ENCODE results near the gene VARS1. TPM values are rescaled to one million over a fixed set of nuclear protein-coding genes. Genes with fewer than 3 reads are reported as not detected.

The VARS1 gene
- 37.6 and 48.4 TPM in 2 replicates for total RNA-seq

DNA sequence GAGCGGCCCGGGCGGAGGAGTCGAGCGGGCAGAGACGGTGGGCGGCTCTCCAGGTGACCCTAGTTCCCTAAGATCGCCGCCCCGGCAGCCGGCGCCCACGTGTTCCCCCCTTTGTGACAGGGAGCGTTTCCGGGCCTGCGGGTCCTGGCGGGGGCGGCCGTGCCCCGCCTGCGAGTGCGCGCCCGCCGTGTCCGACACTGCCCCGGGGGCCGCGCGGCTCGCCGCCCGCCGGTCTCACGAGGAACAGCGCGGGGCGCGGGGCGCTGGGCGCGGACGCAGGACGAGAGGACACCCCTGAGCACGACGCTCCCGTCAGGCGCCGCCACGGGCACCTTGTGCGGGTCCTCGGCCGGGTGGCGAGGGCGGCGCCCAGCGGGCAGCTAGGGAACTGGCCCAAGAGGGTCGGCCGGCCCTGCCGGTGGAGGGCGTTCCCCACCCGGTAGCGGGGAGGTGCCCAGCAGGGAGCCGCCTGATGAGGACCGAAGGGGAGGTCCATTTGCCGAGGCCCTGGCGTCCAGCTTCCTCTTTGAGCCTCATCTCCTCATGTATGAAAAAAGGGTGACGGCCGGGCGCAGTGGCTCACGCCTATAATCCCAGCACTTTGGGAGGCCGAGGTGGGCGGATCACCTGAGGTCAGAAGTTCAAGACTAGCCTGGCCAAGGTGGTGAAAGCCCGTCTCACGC lies at the start of gene VARS1:
TSS of gene VARS1 (minus strand) at position 137 of the 683 bp plus-strand sequence. CDS start 535 bp downstream, outside the sequence.

DNA sequence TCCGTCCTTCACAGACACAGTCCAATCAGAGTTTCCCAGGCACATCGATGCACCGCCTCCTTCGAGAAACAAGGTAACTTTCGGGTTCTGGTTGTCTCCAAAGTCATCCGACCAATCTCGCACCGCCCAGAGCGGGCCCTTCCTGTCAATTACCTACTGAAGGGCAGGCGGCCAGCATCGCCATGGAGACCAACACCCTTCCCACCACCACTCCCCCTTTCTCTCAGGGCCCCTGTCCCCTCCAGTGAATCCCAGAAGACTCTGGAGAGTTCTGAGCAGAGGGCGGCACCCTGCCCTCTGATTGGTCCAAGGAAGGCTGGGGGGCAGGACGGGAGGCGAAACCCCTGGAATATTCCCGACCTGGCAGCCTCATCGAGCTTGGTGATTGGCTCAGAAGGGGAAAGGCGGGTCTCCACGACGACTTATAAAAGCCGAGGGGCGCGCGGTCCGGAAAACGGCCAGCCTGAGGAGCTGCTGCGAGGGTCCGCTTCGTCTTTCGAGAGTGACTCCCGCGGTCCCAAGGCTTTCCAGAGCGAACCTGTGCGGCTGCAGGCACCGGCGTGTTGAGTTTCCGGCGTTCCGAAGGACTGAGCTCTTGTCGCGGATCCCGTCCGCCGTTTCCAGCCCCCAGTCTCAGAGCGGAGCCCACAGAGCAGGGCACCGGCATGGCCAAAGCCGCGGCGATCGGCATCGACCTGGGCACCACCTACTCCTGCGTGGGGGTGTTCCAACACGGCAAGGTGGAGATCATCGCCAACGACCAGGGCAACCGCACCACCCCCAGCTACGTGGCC lies 31.9 kb upstream of the VARS1 start, which contains the start of gene HSPA1B:
TSS of gene HSPA1B (plus strand) at position 453 of the 794 bp plus-strand sequence. CDS start at position 666, 213 bp downstream.

DNA sequence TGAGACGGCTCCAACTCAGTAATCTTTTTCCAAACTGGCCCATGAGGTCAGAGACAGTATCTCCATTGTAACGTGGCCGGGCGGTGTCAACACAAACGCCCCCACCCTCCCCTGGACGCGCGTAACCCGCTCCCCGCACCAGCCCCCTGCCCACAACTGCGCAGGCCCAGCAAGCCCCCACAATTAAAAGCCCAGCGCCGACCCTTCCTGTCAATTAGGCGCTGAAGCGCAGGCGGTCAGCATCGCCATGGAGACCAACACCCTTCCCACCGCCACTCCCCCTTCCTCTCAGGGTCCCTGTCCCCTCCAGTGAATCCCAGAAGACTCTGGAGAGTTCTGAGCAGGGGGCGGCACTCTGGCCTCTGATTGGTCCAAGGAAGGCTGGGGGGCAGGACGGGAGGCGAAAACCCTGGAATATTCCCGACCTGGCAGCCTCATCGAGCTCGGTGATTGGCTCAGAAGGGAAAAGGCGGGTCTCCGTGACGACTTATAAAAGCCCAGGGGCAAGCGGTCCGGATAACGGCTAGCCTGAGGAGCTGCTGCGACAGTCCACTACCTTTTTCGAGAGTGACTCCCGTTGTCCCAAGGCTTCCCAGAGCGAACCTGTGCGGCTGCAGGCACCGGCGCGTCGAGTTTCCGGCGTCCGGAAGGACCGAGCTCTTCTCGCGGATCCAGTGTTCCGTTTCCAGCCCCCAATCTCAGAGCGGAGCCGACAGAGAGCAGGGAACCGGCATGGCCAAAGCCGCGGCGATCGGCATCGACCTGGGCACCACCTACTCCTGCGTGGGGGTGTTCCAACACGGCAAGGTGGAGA lies 19.7 kb upstream of the VARS1 start, which contains the start of the genes HSPA1A and HSPA1L:
TSS of gene HSPA1A (plus strand) at position 519 of the 814 bp plus-strand sequence. CDS start at position 733, 214 bp downstream.
TSS of gene HSPA1L (minus strand) at position 259 of the 814 bp plus-strand sequence. CDS start 3,311 bp downstream, outside the sequence.

DNA sequence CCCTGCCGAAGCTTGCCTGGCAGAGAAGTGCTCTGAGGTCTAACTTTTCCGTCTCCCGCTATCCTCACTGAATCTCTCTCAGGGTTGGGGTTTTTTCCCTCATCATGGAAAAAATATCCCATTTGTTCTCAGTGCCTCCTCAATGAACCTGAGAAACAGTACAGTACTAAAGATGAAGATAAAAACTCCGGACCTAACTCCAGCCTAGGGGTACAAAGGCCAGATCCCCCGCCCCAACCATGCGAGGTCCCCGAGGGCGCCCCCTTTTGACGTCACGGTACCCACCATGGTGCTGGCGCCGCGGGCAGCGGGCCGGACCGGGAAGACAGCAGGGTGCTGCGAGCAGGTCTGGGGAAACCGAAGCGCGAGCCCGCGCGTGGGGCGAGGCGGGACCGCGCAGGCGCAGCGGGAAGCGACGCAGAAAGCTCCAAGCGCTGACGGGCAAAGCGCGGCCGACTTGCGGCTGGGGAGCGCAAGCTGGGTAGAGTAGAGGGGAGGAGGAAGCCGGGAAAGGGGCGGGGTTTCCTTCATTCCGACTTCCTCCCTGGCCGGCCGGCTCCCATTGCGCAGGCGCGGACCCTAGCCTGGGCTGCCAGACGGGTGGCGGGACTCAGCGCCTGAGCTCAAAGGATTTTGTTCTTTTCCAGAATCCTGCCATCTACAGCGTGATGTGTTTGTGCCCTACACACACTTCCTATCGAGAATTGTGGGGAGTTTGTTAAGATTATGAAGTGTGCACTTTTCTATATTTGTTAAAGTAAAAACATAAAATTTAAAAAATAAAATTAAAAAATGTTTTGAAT lies 11.1 kb upstream of the VARS1 start, which contains the start of gene LSM2:
TSS of gene LSM2 (minus strand) at position 497 of the 803 bp plus-strand sequence. CDS start at position 288, 209 bp downstream.

DNA sequence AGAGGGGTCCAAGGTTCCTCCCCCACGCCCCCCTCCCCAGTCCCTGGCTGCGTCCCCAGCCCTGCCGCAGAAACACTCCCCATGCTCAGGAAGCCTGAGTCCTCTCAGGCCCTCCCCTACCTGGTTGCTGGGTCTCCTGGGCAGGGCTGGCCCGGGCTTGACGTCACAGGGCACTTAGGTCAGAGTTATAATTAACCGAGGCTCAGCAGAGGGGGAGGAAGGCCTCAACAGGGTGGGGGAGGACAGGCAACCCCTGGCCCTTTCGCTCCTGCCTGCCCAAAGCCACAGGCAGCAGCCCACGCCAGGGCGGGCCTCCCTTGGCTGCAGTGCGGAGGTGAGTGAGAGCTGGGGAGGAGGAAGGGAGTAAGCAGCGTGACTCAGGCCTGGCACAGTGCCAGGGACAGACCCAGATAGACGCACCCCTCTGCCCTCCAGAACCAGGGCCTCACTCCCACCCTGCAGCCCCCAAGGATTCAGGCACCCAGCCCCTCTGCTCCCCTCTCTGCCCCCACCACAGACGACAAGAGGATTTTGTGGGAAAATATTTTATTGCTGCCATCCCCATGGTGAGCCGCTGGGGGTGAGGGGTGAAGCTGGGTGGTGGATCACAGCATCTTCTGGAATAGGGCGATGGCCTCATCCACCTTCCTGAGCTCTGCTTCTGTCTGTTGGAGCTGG lies 18.4 kb downstream of the VARS1 start, which contains the start of gene VWA7:
TSS of gene VWA7 (minus strand) at position 340 of the 678 bp plus-strand sequence. CDS start 549 bp downstream, outside the sequence.

DNA sequence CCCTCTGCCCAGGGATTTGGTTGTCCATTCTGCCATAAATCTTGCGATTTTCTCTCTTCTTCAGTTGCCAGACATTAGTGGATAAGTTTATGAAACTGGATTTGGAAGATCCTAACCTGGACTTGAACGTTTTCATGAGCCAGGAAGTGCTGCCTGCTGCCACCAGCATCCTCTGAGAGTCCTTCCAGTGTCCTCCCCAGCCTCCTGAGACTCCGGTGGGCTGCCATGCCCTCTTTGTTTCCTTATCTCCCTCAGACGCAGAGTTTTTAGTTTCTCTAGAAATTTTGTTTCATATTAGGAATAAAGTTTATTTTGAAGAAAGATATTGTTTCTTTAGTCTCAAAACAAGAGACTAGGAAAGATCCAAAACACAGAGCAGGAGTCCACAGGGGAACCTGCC lies 33.2 kb downstream of the VARS1 start, which contains the start of gene SAPCD1:
TSS of gene SAPCD1 (plus strand) at position 301 of the 400 bp plus-strand sequence. CDS start 399 bp downstream, outside the sequence.

Other genes starting within 250 kb of the VARS1 start
- 3.3 and 4.0 TPM in 2 replicates for gene ATP6V1G2, start 249.1 kb downstream of the VARS1 start, total RNA-seq
- gene NFKBIL1, start 248.1 kb downstream of the VARS1 start, total RNA-seq = 22.6 and 22.9 TPM in 2 replicates
- not detected in 2 replicates for gene LTA, start 223.5 kb downstream of the VARS1 start, total RNA-seq
- gene TNF, start 220.2 kb downstream of the VARS1 start, total RNA-seq = not detected in 2 replicates
- not detected in 2 replicates for gene LTB, start 213.3 kb downstream of the VARS1 start, total RNA-seq
- gene LST1, start 209.5 kb downstream of the VARS1 start, total RNA-seq = not detected in 2 replicates
- gene NCR3, start 202.7 kb downstream of the VARS1 start, total RNA-seq = not detected in 2 replicates
- not detected in 2 replicates for gene AIF1, start 180.5 kb downstream of the VARS1 start, total RNA-seq
- gene PRRC2A, start 175.0 kb downstream of the VARS1 start, total RNA-seq = 31.6 and 39.6 TPM in 2 replicates
- 107 and 122 TPM in 2 replicates for gene BAG6, start 143.1 kb downstream of the VARS1 start, total RNA-seq
- gene APOM, start 139.9 kb downstream of the VARS1 start, total RNA-seq = 1.5 and 1.8 TPM in 2 replicates
- gene C6orf47, start 135.0 kb downstream of the VARS1 start, total RNA-seq = 22.2 and 26.7 TPM in 2 replicates
- gene GPANK1, start 130.8 kb downstream of the VARS1 start, total RNA-seq = 14.3 and 15.4 TPM in 2 replicates
- 80.7 and 85.0 TPM in 2 replicates for gene CSNK2B, start 129.7 kb downstream of the VARS1 start, total RNA-seq
- gene LY6G5B, start 125.8 kb downstream of the VARS1 start, total RNA-seq = 2.0 and 3.2 TPM in 2 replicates
- gene LY6G5C, start 114.7 kb downstream of the VARS1 start, total RNA-seq = 0.40 and 0.75 TPM in 2 replicates
- 51.5 and 62.8 TPM in 2 replicates for gene ABHD16A, start 92.4 kb downstream of the VARS1 start, total RNA-seq
- not detected in 2 replicates for gene LY6G6F, start 88.9 kb downstream of the VARS1 start, total RNA-seq
- not detected in 2 replicates for gene LY6G6D, start 80.4 kb downstream of the VARS1 start, total RNA-seq
- gene LY6G6C, start 74.0 kb downstream of the VARS1 start, total RNA-seq = not detected in 2 replicates
- gene MPIG6B, start 72.4 kb downstream of the VARS1 start, total RNA-seq = not detected in 2 replicates
- gene DDAH2, start 66.5 kb downstream of the VARS1 start, total RNA-seq = 112 and 142 TPM in 2 replicates
- 784 and 832 TPM in 2 replicates for gene CLIC1, start 59.2 kb downstream of the VARS1 start, total RNA-seq
- gene MSH5, start 55.7 kb downstream of the VARS1 start, total RNA-seq = 5.3 and 5.4 TPM in 2 replicates
- gene SAPCD1, start 33.1 kb downstream of the VARS1 start, total RNA-seq = 1.8 and 1.9 TPM in 2 replicates
- gene VWA7, start 18.4 kb downstream of the VARS1 start, total RNA-seq = 0.13 and 0.19 TPM in 2 replicates
- gene LSM2, start 11.2 kb upstream of the VARS1 start, total RNA-seq = 17.9 and 25.9 TPM in 2 replicates
- gene HSPA1L, start 19.5 kb upstream of the VARS1 start, total RNA-seq = 1.5 and 1.6 TPM in 2 replicates
- 97.9 and 108 TPM in 2 replicates for gene HSPA1A, start 19.8 kb upstream of the VARS1 start, total RNA-seq
- 158 and 185 TPM in 2 replicates for gene HSPA1B, start 32.0 kb upstream of the VARS1 start, total RNA-seq
- gene NEU1, start 67.1 kb upstream of the VARS1 start, total RNA-seq = 60.4 and 69.0 TPM in 2 replicates
- gene SLC44A4, start 83.2 kb upstream of the VARS1 start, total RNA-seq = 0.13 and 0.44 TPM in 2 replicates
- 42.3 and 49.1 TPM in 2 replicates for gene EHMT2, start 101.9 kb upstream of the VARS1 start, total RNA-seq
- gene ZBTB12, start 106.3 kb upstream of the VARS1 start, total RNA-seq = 3.3 and 3.7 TPM in 2 replicates
- 2.8 and 4.3 TPM in 2 replicates for gene C2, start 132.0 kb upstream of the VARS1 start, total RNA-seq
- gene CFB, start 150.3 kb upstream of the VARS1 start, total RNA-seq = 20.3 and 31.2 TPM in 2 replicates
- 107 and 119 TPM in 2 replicates for gene NELFE, start 163.2 kb upstream of the VARS1 start, total RNA-seq
- gene SKIC2, start 163.4 kb upstream of the VARS1 start, total RNA-seq = 41.2 and 58.4 TPM in 2 replicates
- 9.8 and 10.2 TPM in 2 replicates for gene DXO, start 176.4 kb upstream of the VARS1 start, total RNA-seq
- 5.7 and 5.8 TPM in 2 replicates for gene C4A, start 186.3 kb upstream of the VARS1 start, total RNA-seq
- 4.8 and 5.0 TPM in 2 replicates for gene C4B, start 219.0 kb upstream of the VARS1 start, total RNA-seq
- under 0.01 and 0.62 TPM in 2 replicates for gene CYP21A2, start 242.7 kb upstream of the VARS1 start, total RNA-seq